H1 (cell line): ENCODE data around the gene PCP4L1. TPM values are rescaled to one million over a fixed set of nuclear protein-coding genes. Genes with fewer than 3 reads are reported as not detected.
"Not testable (repeated sequence)": the region's sequence is repeated elsewhere in the genome, so short reads cannot be mapped to it uniquely, and the experiment has no call there.

ENCODE experiments used
- CTCF ChIA-PET: fragments of 300-600 bp; sonication (Branson Sonifier 250); formaldehyde crosslinking; loops from one replicate; lab custom pipeline; 2021; ENCODE audit not compliant: partially characterized antibody; lab: Charles Lee
- POLR2A ChIA-PET: fragments of 300-600 bp; sonication (Branson Sonifier 250); formaldehyde crosslinking; loops from one replicate; lab custom pipeline; 2021; ENCODE audit warnings: inconsistent platforms; ENCODE audit not compliant: partially characterized antibody; lab: Charles Lee
- DNase-seq, 2 experiments: peaks; one replicate each; pipeline versions ENCODE4 v3.0.0 to v3.0.0-alpha.2; 2010 to 2022; ENCODE audit warnings: low spot score in 2 of 2, low read depth in 1 of 2, mixed read lengths in 1 of 2
- FAIRE-seq: peaks from 2 replicates; lab custom pipeline; 2011; peaks lifted over from hg19 to GRCh38; lab: Jason Lieb, UNC
- H2AFZ ChIP-seq: 2 replicates; pipeline ENCODE4 v1.8.1; 2012; ENCODE audit warnings: low read length, inconsistent platforms
- H2AK5ac ChIP-seq: 2 replicates; pipeline ENCODE4 v1.6.1; 2013; ENCODE audit warnings: low read depth, low read length
- H2BK120ac ChIP-seq: replicated peaks from 2 replicates; pipeline ENCODE3; 2013; ENCODE audit warnings: low read depth, low read length, inconsistent platforms
- H2BK12ac ChIP-seq: 2 replicates; pipeline ENCODE4 v1.6.1; 2013; ENCODE audit warnings: low read depth, low read length
- H2BK15ac ChIP-seq: 2 replicates; pipeline ENCODE4 v1.6.1; 2013; ENCODE audit warnings: low read length
- H2BK20ac ChIP-seq: 2 replicates; pipeline ENCODE4 v1.6.1; 2013; ENCODE audit warnings: low read length
- H2BK5ac ChIP-seq: 2 replicates; pipeline ENCODE4 v1.6.1; 2013; ENCODE audit warnings: low read depth, low read length
- H3K14ac ChIP-seq: 2 replicates; pipeline ENCODE4 v1.6.1; 2013; ENCODE audit warnings: inconsistent platforms; ENCODE audit not compliant: insufficient read length
- H3K18ac ChIP-seq: 2 replicates; pipeline ENCODE4 v1.6.1; 2013; ENCODE audit warnings: low read length; ENCODE audit errors: extremely low read depth
- H3K23ac ChIP-seq: 2 replicates; pipeline ENCODE4 v1.6.1; 2013; ENCODE audit warnings: inconsistent platforms; ENCODE audit not compliant: insufficient read length
- H3K23me2 ChIP-seq: 2 replicates; pipeline ENCODE4 v1.6.1; 2013; ENCODE audit warnings: low read depth, low read length
- H3K27ac ChIP-seq: 2 replicates; pipeline ENCODE4 v1.6.1; 2011; ENCODE audit warnings: low read depth, low read length, inconsistent platforms
- H3K27me3 ChIP-seq, 4 experiments: replicated peaks in 1 of 4; 1 replicate in 1 of 4; 2 replicates in 3 of 4; pipeline versions ENCODE4 v1.6.1 to v1.8.1; 2011 to 2013; ENCODE audit warnings: low read length in 3 of 4, mild to moderate bottlenecking in 3 of 4, inconsistent platforms in 2 of 4, mixed read lengths in 2 of 4, moderate library complexity in 1 of 4; ENCODE audit not compliant: control insufficient read depth in 3 of 4, insufficient read depth in 3 of 4; ENCODE audit errors: extremely low read depth in 1 of 4
- H3K36me3 ChIP-seq, 4 experiments: 2 replicates each; pipeline versions ENCODE4 v1.6.1 to v1.8.1; 2011 to 2013; ENCODE audit warnings: mild to moderate bottlenecking in 4 of 4, low read length in 3 of 4, moderate library complexity in 2 of 4, control low read depth in 1 of 4, inconsistent platforms in 1 of 4; ENCODE audit not compliant: insufficient read depth in 4 of 4, control insufficient read depth in 2 of 4
- H3K4ac ChIP-seq: replicated peaks from 2 replicates; pipeline ENCODE3; 2013; ENCODE audit warnings: low read length, low read depth, mixed read lengths, inconsistent platforms; ENCODE audit not compliant: insufficient read length
- H3K4me1 ChIP-seq, 4 experiments: replicated peaks in 1 of 4; 1 replicate in 1 of 4; 2 replicates in 3 of 4; pipeline versions ENCODE4 v1.6.1 to v1.8.1; 2011 to 2013; ENCODE audit warnings: low read length in 3 of 4, inconsistent platforms in 2 of 4, mixed read lengths in 1 of 4; ENCODE audit not compliant: insufficient read depth in 4 of 4, control insufficient read depth in 3 of 4
- H3K4me2 ChIP-seq, 2 experiments: 2 replicates each; pipeline versions ENCODE4 v1.6.1 to v1.8.1; 2011 to 2013; ENCODE audit warnings: low read depth in 2 of 2, low read length in 2 of 2, control low read depth in 1 of 2, inconsistent platforms in 1 of 2, mild to moderate bottlenecking in 1 of 2; ENCODE audit not compliant: insufficient read depth in 1 of 2
- H3K4me3 ChIP-seq, 4 experiments: fragments of 200-600, 300-600 bp in 1 of 4; sonication (generic), shearing (Covaris generic), sonication (Bioruptor Twin) in 1 of 4; 2 replicates each; pipeline versions ENCODE4 v1.5.1 to v1.8.1; 2011 to 2016; ENCODE audit warnings: low read length in 4 of 4, low read depth in 3 of 4, control low read depth in 2 of 4, inconsistent platforms in 2 of 4, mild to moderate bottlenecking in 2 of 4, mixed read lengths in 1 of 4, moderate library complexity in 1 of 4; ENCODE audit not compliant: insufficient read depth in 2 of 4; ENCODE audit errors: extremely low read depth in 1 of 4
- H3K56ac ChIP-seq: replicated peaks from 2 replicates; pipeline ENCODE3; 2013; ENCODE audit warnings: low read depth, mild to moderate bottlenecking, mixed read lengths, low read length, inconsistent platforms; ENCODE audit not compliant: insufficient read length
- H3K79me1 ChIP-seq: 2 replicates; pipeline ENCODE4 v1.6.1; 2013; ENCODE audit warnings: low read depth, low read length, control low read depth
- H3K79me2 ChIP-seq, 2 experiments: 2 replicates each; pipeline versions ENCODE4 v1.6.1 to v1.8.1; 2012 to 2013; ENCODE audit warnings: low read length in 2 of 2, mild to moderate bottlenecking in 2 of 2, inconsistent platforms in 1 of 2; ENCODE audit not compliant: insufficient read depth in 2 of 2, control insufficient read depth in 1 of 2
- H3K9ac ChIP-seq, 4 experiments: replicated peaks in 1 of 4; 1 replicate in 1 of 4; 2 replicates in 3 of 4; pipeline versions ENCODE4 v1.6.1 to v1.8.1; 2011 to 2013; ENCODE audit warnings: low read depth in 3 of 4, low read length in 3 of 4, control low read depth in 2 of 4, mild to moderate bottlenecking in 2 of 4, moderate library complexity in 2 of 4, inconsistent platforms in 1 of 4; ENCODE audit errors: extremely low read depth in 1 of 4
- H3K9me3 ChIP-seq, 2 experiments: 2 replicates each; pipeline versions ENCODE4 v1.6.1 to v1.8.1; 2012 to 2013; ENCODE audit warnings: mild to moderate bottlenecking in 2 of 2, moderate library complexity in 2 of 2, control low read depth in 1 of 2, inconsistent platforms in 1 of 2, low read depth in 1 of 2, low read length in 1 of 2, mixed read lengths in 1 of 2; ENCODE audit not compliant: insufficient read depth in 2 of 2
- H4K20me1 ChIP-seq, 2 experiments: replicated peaks in 1 of 2; 2 replicates each; pipeline versions ENCODE3 to v1.8.1; 2011 to 2013; ENCODE audit warnings: inconsistent platforms in 2 of 2, low read length in 2 of 2, mild to moderate bottlenecking in 1 of 2; ENCODE audit not compliant: insufficient read depth in 2 of 2, control insufficient read depth in 1 of 2
- H4K5ac ChIP-seq: 2 replicates; pipeline ENCODE4 v1.6.1; 2013; ENCODE audit warnings: low read length, low read depth, mixed read lengths, inconsistent platforms; ENCODE audit not compliant: insufficient read length
- H4K8ac ChIP-seq: 2 replicates; pipeline ENCODE4 v1.8.0; 2013; ENCODE audit warnings: mild to moderate bottlenecking, moderate library complexity, low read length, inconsistent platforms; ENCODE audit not compliant: insufficient read depth; ENCODE audit errors: extremely low read depth
- H4K91ac ChIP-seq: replicated peaks from 2 replicates; pipeline ENCODE3; 2013; ENCODE audit warnings: low read length, mixed read lengths, inconsistent platforms; ENCODE audit not compliant: insufficient read length
- WGBS, 2 experiments: shearing (Covaris generic) in 1 of 2; methylation state at CpG; one replicate each; pipeline versions ENCODE4 v1.1.6 to v1.1.7; 2013 to 2015; ENCODE audit warnings: low lambda C conversion rate in 2 of 2, mixed read lengths in 2 of 2, inconsistent platforms in 1 of 2, low coverage in 1 of 2, missing lambda C conversion rate in 1 of 2; ENCODE audit not compliant: insufficient replicate concordance in 2 of 2, insufficient coverage in 1 of 2, insufficient read length in 1 of 2; ENCODE audit errors: extremely low coverage in 1 of 2, missing lambda C conversion rate in 1 of 2; 5-methylcytosine and 5-hydroxymethylcytosine counted together
- polyA plus RNA-seq, 7 experiments: library from polyadenylated mRNA; depleted of rRNA in 3 of 7; stranded (reverse) in 5 of 7; unstranded in 2 of 7; fragments of >200 nt in 5 of 7; fragments of 200-250 nt in 2 of 7; gene quantifications; 1 replicate in 5 of 7; 2 replicates in 1 of 7; 4 replicates in 1 of 7; pipeline versions ENCODE4 v1.2.1 to v1.2.3, GENCODE V29; 2011 to 2013; ENCODE audit warnings: missing spikeins in 2 of 7, mixed read lengths in 2 of 7
- total RNA-seq: library from RNA; stranded (reverse); fragmentation: NEBNext Ultra II Directional; extraction: Animal tissue kit (Norgen Biotek cat#: 25700); gene quantifications from 2 replicates; pipeline ENCODE4 v1.2.1, GENCODE V29; 2021

The PCP4L1 gene
- total and polyA plus RNA-seq, 2 of the 8 experiments (the other 6 are each of a cell fraction or from before 2014, with no cell fraction given), result 0.41 to 1.0 TPM

- H3K4me1 ChIP-seq, H2AFZ ChIP-seq, H2BK20ac ChIP-seq, H3K9ac ChIP-seq, H3K18ac ChIP-seq, H2BK5ac ChIP-seq, H3K79me2 ChIP-seq, H4K8ac ChIP-seq, H3K79me1 ChIP-seq, H3K14ac ChIP-seq, H3K23me2 ChIP-seq, H2AK5ac ChIP-seq, DNase-seq, H3K4me3 ChIP-seq, H2BK120ac ChIP-seq, FAIRE-seq, H3K27ac ChIP-seq, H4K5ac ChIP-seq, H3K4ac ChIP-seq, H2BK12ac ChIP-seq, H3K9me3 ChIP-seq, H3K27me3 ChIP-seq, H3K56ac ChIP-seq, H4K91ac ChIP-seq, H4K20me1 ChIP-seq, H3K36me3 ChIP-seq, H3K4me2 ChIP-seq, H3K23ac ChIP-seq, H2BK15ac ChIP-seq: not testable (repeated sequence)
- ChIA-PET POLR2A (interaction anchor here (1.2 to 1.6 kb wide), 2 partner anchors 10 to 14 kb away, joined by 4 to 6 read pairs; no protein-coding TSS in a partner anchor), CTCF (interaction anchor here (0.8 to 4.3 kb wide), 9 partner anchors 10 to 68 kb away, joined by 3 to 87 read pairs (median 5); partner anchors contain the start of genes NR1I3, PCP4L1 and TOMM40L)
- WGBS, 2 experiments, result 85% methylated on average over 5 of the region's 5 CpGs; no CpG with 5 or more reads in 1 of the 2 experiments
Measured at GRCh38 chr1:161250100-161250499, 8.4 kb upstream of the PCP4L1 start.
